Measurements from ENCODE around the gene GALNT8. TPM values are rescaled to one million over a fixed set of nuclear protein-coding genes. Genes with fewer than 3 reads are reported as not detected.

Gene GALNT8
- total RNA-seq, 1 donor from 2014 or later = 2.0 TPM

DNA sequence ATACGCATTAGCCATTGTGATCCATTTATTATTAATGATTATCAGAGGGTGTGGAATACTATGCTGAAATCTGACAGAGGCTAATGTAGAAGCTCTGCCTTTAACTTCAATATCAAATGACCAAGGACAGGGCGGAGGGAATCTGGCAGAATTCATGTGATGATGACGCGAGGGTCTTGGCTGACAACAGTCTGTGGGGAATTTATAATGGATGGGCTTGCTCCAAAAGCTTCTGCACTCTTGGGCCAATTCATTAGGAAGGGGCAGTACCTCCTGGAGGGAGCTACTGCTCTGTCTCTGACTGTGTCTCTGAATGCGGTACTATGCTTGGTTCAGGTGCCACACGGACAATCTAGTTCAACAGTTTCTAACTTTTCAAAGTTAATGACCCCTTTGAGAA, 46.2 kb downstream of the GALNT8 start:
- Histone ChIP-seq H3K4me1 (no peaks in the 10 kb centered on the region), H3K4me3 (no peak overlapping the region), H3K27me3 (no peaks in the 10 kb centered on the region), H3K27ac (no peak overlapping the region), H3K9me3 (no peaks in the 10 kb centered on the region), H3K36me3 (no peaks in the 10 kb centered on the region)
- intact Hi-C loops (cut with DNase I) = no loop called here
- no peak for DNase-seq (ENCODE audit: extremely low spot score in 2 of 2)
- TF ChIP-seq, protein P1, sequence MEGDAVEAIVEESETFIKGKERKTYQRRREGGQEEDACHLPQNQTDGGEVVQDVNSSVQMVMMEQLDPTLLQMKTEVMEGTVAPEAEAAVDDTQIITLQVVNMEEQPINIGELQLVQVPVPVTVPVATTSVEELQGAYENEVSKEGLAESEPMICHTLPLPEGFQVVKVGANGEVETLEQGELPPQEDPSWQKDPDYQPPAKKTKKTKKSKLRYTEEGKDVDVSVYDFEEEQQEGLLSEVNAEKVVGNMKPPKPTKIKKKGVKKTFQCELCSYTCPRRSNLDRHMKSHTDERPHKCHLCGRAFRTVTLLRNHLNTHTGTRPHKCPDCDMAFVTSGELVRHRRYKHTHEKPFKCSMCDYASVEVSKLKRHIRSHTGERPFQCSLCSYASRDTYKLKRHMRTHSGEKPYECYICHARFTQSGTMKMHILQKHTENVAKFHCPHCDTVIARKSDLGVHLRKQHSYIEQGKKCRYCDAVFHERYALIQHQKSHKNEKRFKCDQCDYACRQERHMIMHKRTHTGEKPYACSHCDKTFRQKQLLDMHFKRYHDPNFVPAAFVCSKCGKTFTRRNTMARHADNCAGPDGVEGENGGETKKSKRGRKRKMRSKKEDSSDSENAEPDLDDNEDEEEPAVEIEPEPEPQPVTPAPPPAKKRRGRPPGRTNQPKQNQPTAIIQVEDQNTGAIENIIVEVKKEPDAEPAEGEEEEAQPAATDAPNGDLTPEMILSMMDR (IDR thresholded peaks at IDR 0.05) = no peak
- TF ChIP-seq POLR2AphosphoS5 (IDR thresholded peaks at IDR 0.05; ENCODE audit: insufficient read depth in 1 of 2, low read depth in 1 of 2) (no peak), POLR2A (IDR thresholded peaks at IDR 0.05) (no peak)

DNA sequence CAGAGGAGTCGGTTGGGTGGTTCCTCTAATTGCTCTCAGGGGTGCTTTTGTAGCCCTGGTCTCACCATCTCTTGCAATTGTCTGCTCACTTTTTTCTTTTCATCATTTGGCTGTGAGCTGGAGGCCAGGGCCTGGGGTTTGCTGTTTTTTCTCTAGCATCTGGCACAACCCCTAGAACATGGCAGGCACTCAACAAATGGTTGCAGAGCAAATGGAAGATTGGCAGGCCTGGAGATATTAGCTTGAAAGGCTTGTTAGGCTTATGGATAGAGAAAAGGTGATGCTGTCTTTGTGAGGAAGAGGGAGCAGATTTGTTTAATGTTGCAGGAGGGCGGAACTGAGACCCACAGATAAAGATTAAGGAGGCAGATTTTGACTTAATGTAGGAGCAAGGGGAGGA, 47.0 kb downstream of the GALNT8 start:
- no peak for DNase-seq (ENCODE audit: extremely low spot score in 2 of 2)
- Histone ChIP-seq H3K4me1 (no peaks in the 10 kb centered on the region), H3K36me3 (no peaks in the 10 kb centered on the region), H3K27ac (no peak overlapping the region), H3K9me3 (no peaks in the 10 kb centered on the region), H3K4me3 (no peak overlapping the region), H3K27me3 (no peaks in the 10 kb centered on the region)
- intact Hi-C loops (cut with DNase I) = no loop called here
- TF ChIP-seq POLR2A (IDR thresholded peaks at IDR 0.05) (no peak), POLR2AphosphoS5 (IDR thresholded peaks at IDR 0.05; ENCODE audit: insufficient read depth in 1 of 2, low read depth in 1 of 2) (no peak)
- TF ChIP-seq, protein P1 (IDR thresholded peaks at IDR 0.05) = no peak

DNA sequence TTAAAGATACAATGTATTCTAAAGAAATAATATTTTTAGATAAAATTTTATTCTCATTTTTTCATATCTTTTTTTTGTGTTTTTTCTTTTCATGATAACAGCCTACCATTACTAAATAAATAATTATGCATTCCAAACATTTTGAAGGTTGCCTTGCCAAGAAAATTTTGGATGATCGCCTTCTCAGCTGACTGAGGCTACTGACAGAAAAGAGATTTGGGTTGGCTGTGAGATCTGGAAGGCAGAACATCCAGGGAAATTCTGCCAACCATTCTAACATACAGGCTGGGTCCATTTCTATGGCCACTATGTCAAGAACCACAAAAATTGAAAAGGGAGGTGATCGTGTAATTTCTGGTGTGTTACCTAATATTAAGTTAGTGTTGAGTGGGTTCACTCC, 48.1 kb downstream of the GALNT8 start:
- no peak overlapping the region for H3K4me3 ChIP-seq
- H3K27me3 ChIP-seq = no peaks in the 10 kb centered on the region
- H3K27ac ChIP-seq = no peak overlapping the region
- H3K9me3 ChIP-seq = no peaks in the 10 kb centered on the region
- intact Hi-C loops (cut with DNase I) = no loop called here
- TF ChIP-seq POLR2A (IDR thresholded peaks at IDR 0.05) = no peak
- TF ChIP-seq, protein P1 (IDR thresholded peaks at IDR 0.05) = no peak
- TF ChIP-seq POLR2AphosphoS5 (IDR thresholded peaks at IDR 0.05; ENCODE audit: insufficient read depth in 1 of 2, low read depth in 1 of 2) = no peak
- no peaks in the 10 kb centered on the region for H3K4me1 ChIP-seq
- no peaks in the 10 kb centered on the region for H3K36me3 ChIP-seq
- no peak for DNase-seq (ENCODE audit: extremely low spot score in 2 of 2)

DNA sequence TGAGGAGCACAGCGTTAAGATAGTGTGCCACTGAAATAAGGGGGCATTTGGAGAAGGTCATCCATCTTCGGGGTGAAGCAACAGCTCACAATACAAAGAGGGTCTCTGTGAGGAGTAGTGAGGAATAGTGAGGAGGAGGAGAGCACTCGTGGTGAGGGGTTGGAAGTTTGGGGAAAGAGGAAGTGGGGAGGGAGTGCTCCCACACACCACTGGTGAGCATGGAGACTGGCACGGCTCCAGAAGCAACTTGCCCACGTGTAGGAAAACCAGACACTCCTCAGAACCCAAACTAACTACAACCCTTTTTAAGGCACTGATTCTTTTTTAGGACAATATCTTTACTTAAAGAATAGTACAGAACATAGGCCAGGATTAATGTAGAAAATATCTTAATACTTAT, 48.9 kb downstream of the GALNT8 start:
- Histone ChIP-seq H3K27me3 (no peaks in the 10 kb centered on the region), H3K4me3 (no peak overlapping the region), H3K36me3 (no peaks in the 10 kb centered on the region)

DNA sequence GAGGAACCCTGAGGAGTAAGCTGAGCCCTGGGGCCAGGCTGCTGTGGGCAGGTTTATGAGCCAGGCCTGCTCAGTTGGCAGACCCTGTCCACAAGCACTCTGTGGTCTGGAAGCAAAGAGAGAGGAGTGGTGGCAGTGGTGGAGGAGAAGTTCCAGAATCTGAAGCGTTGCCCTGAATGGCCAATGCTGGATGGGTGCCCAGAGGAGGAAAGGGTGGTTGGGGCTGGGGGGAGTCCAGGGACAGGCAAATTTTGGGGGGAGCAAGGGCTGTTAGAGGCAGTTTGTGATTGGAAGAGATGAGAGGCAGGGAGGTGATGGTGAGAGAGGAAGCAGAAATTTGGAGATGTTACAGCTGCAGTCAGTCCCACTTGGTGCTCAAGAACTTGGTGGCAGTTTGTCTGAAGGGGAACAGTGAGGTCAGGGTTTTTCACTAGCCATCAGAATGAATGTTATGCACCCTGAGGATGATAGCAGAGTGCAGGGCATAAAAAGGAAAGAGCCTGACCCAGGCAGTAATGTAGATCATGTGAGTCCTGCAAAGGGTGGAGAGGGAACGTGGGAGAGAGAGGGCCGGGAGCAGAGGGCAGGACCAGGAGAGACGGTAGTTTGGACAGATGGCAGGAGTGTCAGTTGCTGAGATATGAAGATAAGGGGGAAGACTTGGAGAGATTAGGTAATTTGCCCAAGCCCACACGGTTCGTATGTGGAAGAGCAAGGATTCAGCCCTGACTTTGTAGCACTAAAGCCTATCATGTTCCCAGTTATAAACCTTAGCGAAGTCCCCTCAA, 51.2 kb downstream of the GALNT8 start:
- no peaks in the 10 kb centered on the region for H3K27me3 ChIP-seq
- no peak overlapping the region for H3K4me3 ChIP-seq
- no peaks in the 10 kb centered on the region for H3K4me1 ChIP-seq
- no peaks in the 10 kb centered on the region for H3K36me3 ChIP-seq
- intact Hi-C loops (cut with DNase I) = no loop called here
- no peak for DNase-seq (ENCODE audit: extremely low spot score in 2 of 2)
- H3K9me3 ChIP-seq = no peaks in the 10 kb centered on the region
- TF ChIP-seq POLR2AphosphoS5 (IDR thresholded peaks at IDR 0.05; ENCODE audit: insufficient read depth in 1 of 2, low read depth in 1 of 2) (no peak), POLR2A (IDR thresholded peaks at IDR 0.05) (no peak)
- TF ChIP-seq, protein P1 (IDR thresholded peaks at IDR 0.05) = no peak
- H3K27ac ChIP-seq = no peak overlapping the region

More for the DNA sequence above, 48.9 kb downstream of the GALNT8 start:
- no peak for DNase-seq (ENCODE audit: extremely low spot score in 2 of 2)
- TF ChIP-seq, protein P1 (IDR thresholded peaks at IDR 0.05) = no peak
- TF ChIP-seq POLR2A (IDR thresholded peaks at IDR 0.05) = no peak
- intact Hi-C loops (cut with DNase I) = no loop called here
- Histone ChIP-seq H3K4me1 (no peaks in the 10 kb centered on the region), H3K27ac (no peak overlapping the region), H3K9me3 (no peaks in the 10 kb centered on the region)
